WTC11 (cell line): ENCODE data around the gene SH3YL1. TPM values are rescaled to one million over a fixed set of nuclear protein-coding genes. Genes with fewer than 3 reads are reported as not detected.

Experiments
- ATAC-seq: fragments of 200-7000 bp; cut with Tn5 transposase; 2 replicates; pipeline ENCODE4 v1.10.0; 2021; ENCODE audit warnings: mild to moderate bottlenecking, moderate library complexity
- CTCF ChIA-PET: fragments of 300-600 bp; sonication (Branson Sonifier 250); formaldehyde crosslinking; loops from one replicate; lab custom pipeline; 2021; ENCODE audit warnings: antibody characterized with exemption; lab: Charles Lee
- POLR2A ChIA-PET: fragments of 350-600 bp; sonication (Branson Sonifier 250); formaldehyde crosslinking; loops from one replicate; lab custom pipeline; 2021; ENCODE audit warnings: antibody characterized with exemption; lab: Charles Lee
- DNase-seq: peaks from one replicate; pipeline ENCODE4 v3.0.0; 2021; ENCODE audit warnings: low spot score
- H3K27ac Mint-ChIP-seq: 2 replicates; pipeline ENCODE4 v1.8.0; 2021; ENCODE audit warnings: mixed read lengths
- H3K27me3 Mint-ChIP-seq: 2 replicates; pipeline ENCODE4 v1.8.0; 2021; ENCODE audit warnings: low read depth, mild to moderate bottlenecking, moderate library complexity, mixed read lengths
- H3K36me3 Mint-ChIP-seq: 2 replicates; pipeline ENCODE4 v1.8.0; 2021; ENCODE audit warnings: mixed read lengths
- H3K4me1 Mint-ChIP-seq: 2 replicates; pipeline ENCODE4 v1.8.0; 2022; ENCODE audit warnings: mixed read lengths
- H3K4me3 Mint-ChIP-seq: 2 replicates; pipeline ENCODE4 v1.8.0; 2021; ENCODE audit warnings: mild to moderate bottlenecking, moderate library complexity, mixed read lengths
- H3K9me3 Mint-ChIP-seq: 2 replicates; pipeline ENCODE4 v1.8.0; 2021; ENCODE audit warnings: mixed read lengths
- ATF1 ChIP-seq: sonication (generic); formaldehyde crosslinking; IDR thresholded peaks from 2 replicates; pipeline ENCODE4 v1.8.1; 2023; ENCODE audit warnings: mild to moderate bottlenecking, moderate library complexity, missing genetic modification reagents
- ATF3 ChIP-seq: sonication (generic); formaldehyde crosslinking; conservative IDR thresholded peaks from 2 replicates; pipeline ENCODE4 v1.8.1; 2022; ENCODE audit warnings: mild to moderate bottlenecking, missing genetic modification reagents
- CBFB ChIP-seq: sonication (generic); formaldehyde crosslinking; IDR thresholded peaks from 2 replicates; pipeline ENCODE4 v1.8.1; 2022; ENCODE audit warnings: mild to moderate bottlenecking, low read depth, missing genetic modification reagents
- CREM ChIP-seq: sonication (generic); formaldehyde crosslinking; IDR thresholded peaks from 2 replicates; pipeline ENCODE4 v1.8.1; 2022; ENCODE audit warnings: mild to moderate bottlenecking, missing genetic modification reagents, moderate library complexity
- CTCF ChIP-seq: fragments of 200-600 bp; IDR thresholded peaks from 2 replicates; pipeline ENCODE4 v1.8.0; 2022; ENCODE audit warnings: antibody characterized with exemption
- EMX1 ChIP-seq: fragments of 250-450 bp; sonication (Bioruptor Pico); IDR thresholded peaks from 2 replicates; pipeline ENCODE4 v1.8.0; 2021; ENCODE audit warnings: mild to moderate bottlenecking
- ETV6 ChIP-seq: sonication (generic); formaldehyde crosslinking; IDR thresholded peaks from 2 replicates; pipeline ENCODE4 v1.8.1; 2022; ENCODE audit warnings: mild to moderate bottlenecking, missing genetic modification reagents
- GABPB1 ChIP-seq: sonication (generic); formaldehyde crosslinking; IDR thresholded peaks from 2 replicates; pipeline ENCODE4 v1.8.1; 2023; ENCODE audit warnings: mild to moderate bottlenecking, missing genetic modification reagents
- GTF2I ChIP-seq: fragments of 250-450 bp; sonication (Bioruptor Pico); conservative IDR thresholded peaks from 2 replicates; pipeline ENCODE4 v1.4.0; 2021; ENCODE audit warnings: mild to moderate bottlenecking
- JUN ChIP-seq: sonication (generic); formaldehyde crosslinking; IDR thresholded peaks from 2 replicates; pipeline ENCODE4 v1.8.0; 2023; ENCODE audit warnings: mild to moderate bottlenecking, missing genetic modification reagents
- KAT7 ChIP-seq: sonication (generic); formaldehyde crosslinking; IDR thresholded peaks from 2 replicates; pipeline ENCODE4 v1.8.1; 2023; ENCODE audit warnings: missing genetic modification reagents, mild to moderate bottlenecking, borderline replicate concordance
- MAX ChIP-seq: sonication (generic); formaldehyde crosslinking; IDR thresholded peaks from 2 replicates; pipeline ENCODE4 v1.8.0; 2022; ENCODE audit warnings: mild to moderate bottlenecking, missing genetic modification reagents
- MXD4 ChIP-seq: fragments of 250-450 bp; sonication (Bioruptor Pico); IDR thresholded peaks from 2 replicates; pipeline ENCODE4 v1.8.0; 2021; ENCODE audit warnings: mild to moderate bottlenecking, moderate library complexity, borderline replicate concordance
- NR3C1 ChIP-seq: sonication (generic); formaldehyde crosslinking; conservative IDR thresholded peaks from 2 replicates; pipeline ENCODE4 v1.8.1; 2023; ENCODE audit warnings: low read depth, mild to moderate bottlenecking, missing genetic modification reagents
- OVOL2 ChIP-seq: fragments of 250-450 bp; sonication (Bioruptor Pico); IDR thresholded peaks from 2 replicates; pipeline ENCODE4 v1.9.0; 2021; ENCODE audit warnings: mild to moderate bottlenecking, borderline replicate concordance
- RELA ChIP-seq: sonication (generic); formaldehyde crosslinking; IDR thresholded peaks from 2 replicates; pipeline ENCODE4 v1.8.1; 2022; ENCODE audit warnings: missing genetic modification reagents, mild to moderate bottlenecking, borderline replicate concordance
- SMAD3 ChIP-seq: sonication (generic); formaldehyde crosslinking; IDR thresholded peaks from 2 replicates; pipeline ENCODE4 v1.8.0; 2022; ENCODE audit warnings: missing genetic modification reagents, mild to moderate bottlenecking, borderline replicate concordance
- SP1 ChIP-seq: sonication (generic); formaldehyde crosslinking; conservative IDR thresholded peaks from 2 replicates; pipeline ENCODE4 v1.8.1; 2022; ENCODE audit warnings: missing genetic modification reagents
- TCF7 ChIP-seq: sonication (generic); formaldehyde crosslinking; IDR thresholded peaks from 2 replicates; pipeline ENCODE4 v1.8.0; 2022; ENCODE audit warnings: mild to moderate bottlenecking, low read depth, missing genetic modification reagents, moderate library complexity
- TEAD4 ChIP-seq: sonication (generic); formaldehyde crosslinking; IDR thresholded peaks from 2 replicates; pipeline ENCODE4 v1.8.0; 2022; ENCODE audit warnings: mild to moderate bottlenecking, missing genetic modification reagents
- TP53 ChIP-seq: sonication (generic); formaldehyde crosslinking; IDR thresholded peaks from 2 replicates; pipeline ENCODE4 v1.8.1; 2023; ENCODE audit warnings: mild to moderate bottlenecking, missing genetic modification reagents
- USF2 ChIP-seq: sonication (generic); formaldehyde crosslinking; IDR thresholded peaks from 2 replicates; pipeline ENCODE4 v1.8.1; 2023; ENCODE audit warnings: mild to moderate bottlenecking, missing genetic modification reagents, moderate library complexity
- ZMAT4 ChIP-seq: fragments of 250-450 bp; sonication (Bioruptor Pico); IDR thresholded peaks from 2 replicates; pipeline ENCODE4 v1.9.0; 2021; ENCODE audit warnings: mild to moderate bottlenecking
- ZNF219 ChIP-seq: sonication (generic); formaldehyde crosslinking; IDR thresholded peaks from 2 replicates; pipeline ENCODE4 v1.8.0; 2023; ENCODE audit warnings: missing genetic modification reagents, mild to moderate bottlenecking, borderline replicate concordance
- ZNF396 ChIP-seq: fragments of 250-450 bp; sonication (Bioruptor Pico); IDR thresholded peaks from 2 replicates; pipeline ENCODE4 v1.8.0; 2021; ENCODE audit warnings: mild to moderate bottlenecking, moderate library complexity, borderline replicate concordance
- ZNF416 ChIP-seq: fragments of 250-450 bp; sonication (Bioruptor Pico); IDR thresholded peaks from 2 replicates; pipeline ENCODE4 v1.9.0; 2021; ENCODE audit warnings: mild to moderate bottlenecking, inconsistent platforms
- total RNA-seq: library from RNA; stranded (reverse); gene quantifications from 3 replicates; pipeline ENCODE4 v1.2.3, GENCODE V29; 2021
- TF ChIP-seq, protein P1 (sequence below): sonication (generic); formaldehyde crosslinking; IDR thresholded peaks from 2 replicates; pipeline ENCODE4 v1.8.0; 2022; ENCODE audit warnings: mild to moderate bottlenecking, missing genetic modification reagents
- TF ChIP-seq, protein P2 (sequence below): sonication (generic); formaldehyde crosslinking; IDR thresholded peaks from 2 replicates; pipeline ENCODE4 v1.8.1; 2023; ENCODE audit warnings: mild to moderate bottlenecking, missing genetic modification reagents, moderate library complexity
- TF ChIP-seq, protein P3 (sequence below): fragments of 250-450 bp; sonication (Bioruptor Pico); IDR thresholded peaks from 2 replicates; pipeline ENCODE4 v1.9.0; 2021; ENCODE audit warnings: mild to moderate bottlenecking
- TF ChIP-seq, protein P4 (sequence below): sonication (generic); formaldehyde crosslinking; IDR thresholded peaks from 2 replicates; pipeline ENCODE4 v1.8.1; 2022; ENCODE audit warnings: mild to moderate bottlenecking, moderate library complexity, missing genetic modification reagents

SH3YL1 gene
- total RNA-seq, 1 experiment from 2014 or later = 26.4 TPM

GRCh38 chr2:203984-204383, 59.8 kb downstream of the SH3YL1 start:
- Mint-ChIP-seq H3K27ac (no peak overlapping the region), H3K4me1 (peaks cover 10% of the 10 kb centered on the region), H3K36me3 (peaks cover 10% of the 10 kb centered on the region), H3K9me3 (peaks cover 19% of the 10 kb centered on the region), H3K4me3 (no peak overlapping the region), H3K27me3 (peaks cover 17% of the 10 kb centered on the region)
- ATAC-seq = no peak
- ChIA-PET CTCF (no interaction called here), POLR2A (no interaction called here)
- no peak for TF ChIP-seq MXD4
- TF ChIP-seq RELA (CRISPR knock-in tag) = no peak
- TF ChIP-seq ZNF396 (CRISPR knock-in tag) = no peak
- no peak for TF ChIP-seq USF2 (CRISPR knock-in tag)
- TF ChIP-seq TCF7 (CRISPR knock-in tag) = no peak
- no peak for TF ChIP-seq SMAD3
- TF ChIP-seq, protein P1, sequence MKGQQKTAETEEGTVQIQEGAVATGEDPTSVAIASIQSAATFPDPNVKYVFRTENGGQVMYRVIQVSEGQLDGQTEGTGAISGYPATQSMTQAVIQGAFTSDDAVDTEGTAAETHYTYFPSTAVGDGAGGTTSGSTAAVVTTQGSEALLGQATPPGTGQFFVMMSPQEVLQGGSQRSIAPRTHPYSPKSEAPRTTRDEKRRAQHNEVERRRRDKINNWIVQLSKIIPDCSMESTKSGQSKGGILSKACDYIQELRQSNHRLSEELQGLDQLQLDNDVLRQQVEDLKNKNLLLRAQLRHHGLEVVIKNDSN = no peak
- TF ChIP-seq GTF2I (CRISPR knock-in tag) = no peak
- TF ChIP-seq, protein P2, sequence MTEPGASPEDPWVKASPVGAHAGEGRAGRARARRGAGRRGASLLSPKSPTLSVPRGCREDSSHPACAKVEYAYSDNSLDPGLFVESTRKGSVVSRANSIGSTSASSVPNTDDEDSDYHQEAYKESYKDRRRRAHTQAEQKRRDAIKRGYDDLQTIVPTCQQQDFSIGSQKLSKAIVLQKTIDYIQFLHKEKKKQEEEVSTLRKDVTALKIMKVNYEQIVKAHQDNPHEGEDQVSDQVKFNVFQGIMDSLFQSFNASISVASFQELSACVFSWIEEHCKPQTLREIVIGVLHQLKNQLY (CRISPR knock-in tag) = no peak
- no peak for TF ChIP-seq TP53 (CRISPR knock-in tag)
- TF ChIP-seq ZNF219 (CRISPR knock-in tag) = no peak
- TF ChIP-seq SP1 (CRISPR knock-in tag) = no peak
- no peak for TF ChIP-seq NR3C1 (CRISPR knock-in tag)
- TF ChIP-seq JUN (CRISPR knock-in tag) = no peak
- TF ChIP-seq TEAD4 (CRISPR knock-in tag) = no peak
- TF ChIP-seq ATF1 (CRISPR knock-in tag) = no peak
- DNase-seq = no peak

DNA sequence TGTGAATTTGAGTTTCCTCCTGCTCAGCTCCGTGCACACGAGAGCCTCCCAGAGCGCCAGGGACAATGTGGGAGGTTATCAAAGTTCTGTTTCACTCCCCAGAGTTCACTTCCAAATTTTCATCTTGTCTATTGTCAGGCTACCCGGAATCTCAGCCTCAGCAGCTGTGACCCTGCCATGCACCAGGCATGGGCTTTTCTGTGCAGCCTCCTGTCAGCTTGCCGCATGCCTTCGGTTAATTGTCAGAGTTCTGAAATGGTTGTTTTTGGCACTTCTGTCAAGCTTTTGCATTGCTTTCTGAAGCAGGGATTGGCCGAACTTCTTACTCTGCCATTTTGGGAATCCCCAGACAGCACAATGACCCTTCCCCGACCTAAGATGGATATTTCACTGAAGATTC, 60.4 kb downstream of the SH3YL1 start:
- Mint-ChIP-seq H3K4me3 (no peak overlapping the region), H3K9me3 (peaks cover 19% of the 10 kb centered on the region), H3K27ac (no peak overlapping the region), H3K27me3 (peaks cover 11% of the 10 kb centered on the region), H3K36me3 (peaks cover 10% of the 10 kb centered on the region), H3K4me1 (peaks cover 10% of the 10 kb centered on the region)
- ChIA-PET CTCF (interaction anchor here (1.9 kb wide), 1 partner anchor 43 kb away, joined by 7 read pairs; no protein-coding TSS in a partner anchor), POLR2A (no interaction called here)
- ATAC-seq (no peak), DNase-seq (no peak)
- TF ChIP-seq ATF3 (CRISPR knock-in tag) (no peak), RELA (CRISPR knock-in tag) (no peak), SMAD3 (no peak), CTCF (no peak), OVOL2 (CRISPR knock-in tag) (no peak), CREM (CRISPR knock-in tag) (no peak), ETV6 (CRISPR knock-in tag) (no peak), CBFB (CRISPR knock-in tag) (no peak), EMX1 (CRISPR knock-in tag) (no peak), ZNF416 (no peak), ZMAT4 (CRISPR knock-in tag) (no peak), KAT7 (CRISPR knock-in tag) (no peak), GABPB1 (CRISPR knock-in tag) (no peak), MAX (CRISPR knock-in tag) (no peak)
- TF ChIP-seq, protein P3, sequence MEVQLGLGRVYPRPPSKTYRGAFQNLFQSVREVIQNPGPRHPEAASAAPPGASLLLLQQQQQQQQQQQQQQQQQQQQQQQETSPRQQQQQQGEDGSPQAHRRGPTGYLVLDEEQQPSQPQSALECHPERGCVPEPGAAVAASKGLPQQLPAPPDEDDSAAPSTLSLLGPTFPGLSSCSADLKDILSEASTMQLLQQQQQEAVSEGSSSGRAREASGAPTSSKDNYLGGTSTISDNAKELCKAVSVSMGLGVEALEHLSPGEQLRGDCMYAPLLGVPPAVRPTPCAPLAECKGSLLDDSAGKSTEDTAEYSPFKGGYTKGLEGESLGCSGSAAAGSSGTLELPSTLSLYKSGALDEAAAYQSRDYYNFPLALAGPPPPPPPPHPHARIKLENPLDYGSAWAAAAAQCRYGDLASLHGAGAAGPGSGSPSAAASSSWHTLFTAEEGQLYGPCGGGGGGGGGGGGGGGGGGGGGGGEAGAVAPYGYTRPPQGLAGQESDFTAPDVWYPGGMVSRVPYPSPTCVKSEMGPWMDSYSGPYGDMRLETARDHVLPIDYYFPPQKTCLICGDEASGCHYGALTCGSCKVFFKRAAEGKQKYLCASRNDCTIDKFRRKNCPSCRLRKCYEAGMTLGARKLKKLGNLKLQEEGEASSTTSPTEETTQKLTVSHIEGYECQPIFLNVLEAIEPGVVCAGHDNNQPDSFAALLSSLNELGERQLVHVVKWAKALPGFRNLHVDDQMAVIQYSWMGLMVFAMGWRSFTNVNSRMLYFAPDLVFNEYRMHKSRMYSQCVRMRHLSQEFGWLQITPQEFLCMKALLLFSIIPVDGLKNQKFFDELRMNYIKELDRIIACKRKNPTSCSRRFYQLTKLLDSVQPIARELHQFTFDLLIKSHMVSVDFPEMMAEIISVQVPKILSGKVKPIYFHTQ = no peak
- TF ChIP-seq, protein P4, sequence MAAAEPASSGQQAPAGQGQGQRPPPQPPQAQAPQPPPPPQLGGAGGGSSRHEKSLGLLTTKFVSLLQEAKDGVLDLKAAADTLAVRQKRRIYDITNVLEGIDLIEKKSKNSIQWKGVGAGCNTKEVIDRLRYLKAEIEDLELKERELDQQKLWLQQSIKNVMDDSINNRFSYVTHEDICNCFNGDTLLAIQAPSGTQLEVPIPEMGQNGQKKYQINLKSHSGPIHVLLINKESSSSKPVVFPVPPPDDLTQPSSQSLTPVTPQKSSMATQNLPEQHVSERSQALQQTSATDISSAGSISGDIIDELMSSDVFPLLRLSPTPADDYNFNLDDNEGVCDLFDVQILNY = no peak
